Middle frontal gyrus (tissue), 1 donor: Measurements from ENCODE around the gene UBE2D4.
"Not testable (repeated sequence)": the region's sequence is repeated elsewhere in the genome, so short reads cannot be mapped to it uniquely, and the experiment has no call there.

Experiments
- DNase-seq: peaks from one replicate; pipeline ENCODE4 v3.0.0-alpha.2; 2015; ENCODE audit warnings: low spot score; ENCODE audit errors: extremely low spot score

The UBE2D4 gene

DNA sequence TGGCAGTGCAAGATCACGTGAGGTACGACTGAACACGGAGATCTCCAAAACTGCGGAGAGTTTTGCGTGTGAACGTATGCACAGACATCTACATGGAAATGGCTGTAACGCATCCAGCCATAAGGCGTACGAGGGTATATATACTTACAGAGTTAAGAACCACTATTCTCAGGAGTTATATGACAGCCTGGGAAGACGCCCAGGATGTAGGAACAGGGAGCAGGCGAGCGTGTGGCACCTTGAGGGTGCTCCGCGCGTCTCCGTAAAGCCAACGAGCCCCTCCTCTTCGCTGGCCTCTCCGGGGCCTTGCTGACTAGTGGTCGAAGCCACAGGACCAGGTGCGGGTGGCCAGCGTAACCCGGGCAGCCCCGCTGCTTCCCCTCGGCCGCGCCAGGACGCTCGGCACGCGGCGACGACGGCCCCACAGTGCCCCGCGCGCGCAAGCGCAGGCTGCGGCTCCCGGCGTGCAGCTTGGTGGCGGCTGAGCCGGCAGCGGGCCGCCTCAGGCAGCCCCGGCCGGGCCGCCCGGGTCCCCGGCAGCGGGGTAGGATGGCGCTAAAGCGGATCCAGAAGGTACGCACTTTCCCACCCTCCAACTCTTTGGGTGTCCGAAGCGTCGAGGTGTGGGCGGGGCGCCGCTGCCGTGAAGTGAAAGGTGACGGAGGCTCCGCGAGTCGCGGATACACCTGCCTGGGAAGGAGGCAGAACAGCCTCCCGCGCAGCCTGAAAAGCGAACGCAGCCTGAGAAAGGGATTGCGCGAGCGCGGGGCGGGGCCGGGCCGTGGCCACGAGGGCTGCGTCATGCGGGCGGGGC lies at the start of gene UBE2D4:
UBE2D4 (plus strand) TSS at position 453 of the 814 bp plus-strand sequence; CDS start at position 550, 97 bp downstream.
- peak; percentile 72 for DNase-seq

DNA sequence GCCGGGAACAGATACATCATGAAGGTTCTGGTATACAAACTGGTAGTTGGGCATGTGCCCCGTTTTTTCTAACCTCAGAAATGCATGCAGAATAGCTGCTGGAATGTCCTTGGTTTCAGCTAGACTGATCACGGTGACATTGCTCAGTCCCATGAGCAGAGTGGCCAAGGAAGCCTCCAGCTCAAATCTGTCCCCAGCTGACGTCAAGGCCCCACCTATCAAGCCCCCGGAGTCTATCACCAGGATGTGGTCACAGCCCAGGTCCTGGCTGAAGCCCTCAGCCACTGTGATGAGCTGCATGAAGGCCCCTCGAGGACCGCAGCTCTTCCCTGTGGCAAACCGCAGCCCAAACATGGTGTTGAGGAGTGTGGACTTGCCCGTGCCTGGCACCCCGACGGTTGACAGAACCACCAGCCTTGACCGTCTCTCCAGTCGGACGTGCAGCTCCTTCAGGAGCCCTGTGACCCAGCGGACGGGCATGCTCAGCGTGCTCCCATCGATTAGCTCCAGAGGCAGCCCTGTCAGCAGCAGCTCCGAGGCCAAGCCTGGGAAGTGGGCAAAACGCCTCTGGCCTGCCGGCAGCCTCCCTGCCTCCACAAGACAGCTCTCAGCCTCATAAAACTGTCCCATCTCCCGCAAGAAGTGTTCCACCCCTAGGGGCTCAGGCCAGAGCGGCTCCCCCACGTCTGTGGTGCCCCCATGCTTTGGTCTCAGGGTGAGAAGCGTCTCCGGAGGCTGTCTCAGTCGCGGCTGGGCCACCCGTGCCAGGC lies 49.1 kb upstream of the UBE2D4 start:
- no peak for DNase-seq

- no peak for DNase-seq
Observed at GRCh38 chr7:43877968-43878864, 48.0 kb upstream of the UBE2D4 start.

GRCh38 chr7:43878867-43879266 lies 47.4 kb upstream of the UBE2D4 start:
- DNase-seq, result no peak

DNA sequence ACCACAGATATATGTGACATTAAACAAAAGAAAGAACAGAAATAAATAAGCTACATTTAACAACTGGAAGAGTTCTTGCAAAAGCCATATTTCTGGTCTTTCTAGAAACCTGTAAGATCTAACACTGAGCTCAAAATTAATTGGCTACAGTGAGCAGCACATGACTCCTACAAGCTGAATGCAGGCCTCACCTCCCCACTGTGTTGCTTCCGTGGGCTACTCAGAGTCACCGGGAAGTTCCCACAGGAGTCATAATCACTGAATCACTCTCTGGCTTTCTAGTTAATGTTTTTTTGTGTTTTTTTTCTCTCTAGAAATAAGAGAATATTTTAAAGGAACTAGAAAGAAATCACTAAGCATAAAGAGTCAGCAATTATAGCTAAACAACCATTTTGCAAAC lies 46.8 kb upstream of the UBE2D4 start:
- no peak for DNase-seq

DNA sequence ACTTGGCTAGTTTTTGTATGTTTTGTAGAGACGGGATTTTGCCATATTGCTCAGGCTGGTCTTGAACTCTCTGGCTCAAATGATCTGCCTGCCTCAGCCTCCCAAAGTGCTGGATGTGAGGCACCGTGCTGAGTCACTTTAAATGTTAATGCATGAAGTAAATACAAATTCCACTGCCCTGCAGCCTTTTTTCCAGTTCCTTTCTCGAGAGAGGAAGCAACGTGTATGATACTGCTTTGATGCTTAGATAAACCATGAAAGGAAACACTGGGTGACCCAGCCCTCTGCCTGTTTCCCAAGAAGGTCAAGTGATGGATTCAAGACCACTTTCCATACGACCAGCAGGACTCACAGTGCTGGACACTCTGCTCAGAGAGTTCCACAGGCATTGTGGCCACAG lies 45.6 kb upstream of the UBE2D4 start:
- DNase-seq, result no peak

DNA sequence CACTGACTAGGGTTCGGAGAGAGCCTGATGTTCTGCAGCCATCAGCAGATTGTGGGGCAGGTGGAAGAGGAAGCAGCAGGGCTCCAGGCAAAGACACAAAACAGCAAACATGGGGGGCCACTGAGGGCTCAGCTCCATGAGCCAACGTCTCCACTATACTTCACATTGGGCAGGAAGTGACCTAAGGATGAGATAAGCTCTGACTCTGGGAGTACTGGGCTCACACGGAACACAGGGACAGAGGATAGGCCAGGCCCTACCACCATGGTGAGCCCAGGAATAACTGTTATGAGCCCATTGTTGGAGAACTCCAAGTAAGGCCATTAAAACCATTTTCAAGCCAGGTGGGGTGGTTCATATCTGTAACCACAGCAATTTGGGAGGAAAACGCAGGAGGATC lies 42.0 kb upstream of the UBE2D4 start:
- DNase-seq, result no peak

- no peak for DNase-seq
Observed at GRCh38 chr7:43884617-43885016, 41.6 kb upstream of the UBE2D4 start.

DNA sequence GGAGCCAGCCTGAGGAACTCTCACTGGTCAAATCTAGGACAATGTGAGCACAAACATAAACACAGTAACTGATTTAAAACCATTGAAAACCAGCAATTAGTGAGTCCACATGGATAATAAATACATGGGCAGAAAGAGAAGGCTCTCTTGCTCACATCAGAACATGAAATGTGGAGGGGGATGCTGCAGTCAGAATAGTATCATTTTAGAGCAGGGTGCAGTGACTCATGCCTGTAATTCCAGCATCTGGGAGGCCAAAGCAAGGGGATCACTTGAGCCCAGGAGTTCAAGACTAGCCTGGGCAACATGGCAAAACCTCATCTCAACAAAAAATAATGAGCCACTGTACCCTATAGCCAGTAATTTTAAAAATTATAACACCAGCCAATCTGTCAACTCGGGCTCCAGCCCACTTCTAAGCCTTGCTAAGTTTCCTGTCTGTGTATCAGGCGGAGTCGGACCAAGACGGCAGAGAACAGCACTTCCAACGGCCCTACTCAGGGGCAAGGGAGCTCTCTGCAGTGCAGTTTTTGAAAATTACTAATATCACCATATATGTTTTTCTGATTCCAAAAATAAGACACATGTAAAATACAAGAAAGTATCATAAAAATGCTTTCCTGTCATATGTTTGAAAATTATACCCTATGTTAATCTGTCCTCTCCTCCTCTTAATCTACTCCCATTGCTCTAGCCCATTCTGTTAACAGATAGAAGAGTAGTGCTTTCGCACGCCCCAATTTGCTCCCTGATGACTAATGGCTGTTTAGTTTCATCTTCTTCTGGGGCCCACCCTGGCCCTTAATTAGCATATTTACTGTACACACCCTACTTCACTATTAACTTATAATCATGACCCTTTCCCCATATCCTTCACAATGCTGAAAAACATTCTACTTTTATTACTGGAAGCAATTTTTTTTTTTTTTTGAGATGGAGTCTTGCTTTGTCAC lies 37.0 kb upstream of the UBE2D4 start:
- DNase-seq, result no peak

DNA sequence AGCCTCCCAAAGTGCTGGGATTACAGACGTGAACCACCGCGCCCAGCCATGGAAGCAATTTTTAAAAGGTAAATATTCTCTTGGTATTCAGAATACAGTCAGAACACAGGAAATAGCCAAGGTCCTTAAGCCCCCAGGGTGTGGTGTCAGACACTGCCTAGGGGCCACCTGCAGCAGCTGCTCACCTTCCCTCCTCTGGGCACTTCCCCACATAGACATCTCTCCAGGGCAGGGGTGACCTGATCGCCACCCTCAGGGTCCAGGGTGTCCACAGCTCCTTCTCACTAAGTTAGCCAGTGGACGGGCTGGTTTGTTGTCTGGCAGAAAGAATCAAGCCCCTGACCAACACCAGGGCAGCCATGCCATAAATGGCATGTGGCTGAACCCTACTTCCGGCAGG lies 35.8 kb upstream of the UBE2D4 start:
- DNase-seq, result no peak

DNA sequence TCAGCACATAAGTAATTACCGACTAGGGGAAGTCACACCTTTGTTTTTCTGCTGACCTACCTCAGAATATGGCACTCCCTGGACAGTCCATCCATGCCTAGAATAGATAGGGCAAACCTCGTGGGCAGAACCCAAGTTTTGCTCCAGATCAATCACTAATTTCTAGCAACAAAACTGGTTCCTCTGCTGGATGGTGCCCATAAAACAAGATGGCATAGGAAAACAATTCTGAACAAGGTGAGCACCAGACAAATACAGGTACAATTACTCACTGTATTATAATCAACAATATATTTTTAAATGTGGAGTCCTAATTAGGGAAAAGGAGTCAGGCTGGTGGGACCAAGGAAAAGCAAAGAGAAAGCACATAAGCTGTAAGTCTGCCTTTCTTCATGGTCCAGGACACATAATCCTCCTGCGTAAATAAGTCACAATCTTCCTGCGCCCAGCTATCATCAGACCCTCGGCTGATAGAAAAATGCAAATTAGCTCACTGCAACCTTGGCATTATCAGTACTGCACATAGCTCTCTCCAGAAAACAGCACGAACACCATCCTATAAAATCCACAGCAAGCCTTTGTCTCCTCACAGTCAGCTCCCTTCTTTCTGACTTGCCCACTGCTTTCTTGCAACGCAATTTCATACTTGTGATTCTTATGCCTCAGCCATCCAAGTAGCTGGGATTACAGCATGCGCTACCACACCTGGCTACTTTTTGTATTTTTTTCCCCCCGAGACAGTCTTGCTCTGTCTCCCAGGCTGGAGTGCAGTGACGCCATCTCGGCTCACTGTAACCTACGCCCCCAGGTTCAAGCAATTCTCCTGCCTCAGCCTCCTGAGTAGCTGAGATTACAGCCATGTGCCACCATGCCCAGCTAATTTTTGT lies 34.9 kb upstream of the UBE2D4 start:
- DNase-seq, result no peak

DNA sequence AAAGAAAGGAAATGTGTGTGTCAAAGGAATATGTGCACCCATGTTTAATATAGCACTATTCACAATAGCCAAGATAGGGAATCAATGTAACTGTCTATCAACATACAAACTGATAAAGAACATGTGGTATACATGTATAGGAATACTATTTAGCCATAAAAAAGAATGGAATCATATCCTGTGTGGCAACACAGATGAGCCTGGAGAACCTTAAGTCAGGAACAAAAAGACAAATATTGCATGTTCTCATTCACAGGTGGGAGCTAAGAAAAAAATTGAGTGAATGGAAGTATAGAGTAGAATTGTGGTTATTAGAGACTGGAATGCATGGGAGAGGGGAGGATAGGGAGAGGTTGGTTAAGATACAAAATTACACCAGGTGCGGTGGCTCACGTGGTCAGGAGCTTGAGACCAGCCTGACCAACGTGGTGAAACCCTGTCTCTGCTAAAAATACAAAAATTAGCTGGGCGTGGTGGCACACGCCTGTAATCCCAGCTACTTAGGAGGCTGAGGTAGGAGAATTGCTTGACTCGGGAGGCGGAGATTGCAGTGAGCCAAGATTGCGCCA lies 30.3 kb upstream of the UBE2D4 start:
- no peak for DNase-seq

- DNase-seq, result not testable (repeated sequence)
Observed at GRCh38 chr7:43898571-43898970, 27.7 kb upstream of the UBE2D4 start.

DNA sequence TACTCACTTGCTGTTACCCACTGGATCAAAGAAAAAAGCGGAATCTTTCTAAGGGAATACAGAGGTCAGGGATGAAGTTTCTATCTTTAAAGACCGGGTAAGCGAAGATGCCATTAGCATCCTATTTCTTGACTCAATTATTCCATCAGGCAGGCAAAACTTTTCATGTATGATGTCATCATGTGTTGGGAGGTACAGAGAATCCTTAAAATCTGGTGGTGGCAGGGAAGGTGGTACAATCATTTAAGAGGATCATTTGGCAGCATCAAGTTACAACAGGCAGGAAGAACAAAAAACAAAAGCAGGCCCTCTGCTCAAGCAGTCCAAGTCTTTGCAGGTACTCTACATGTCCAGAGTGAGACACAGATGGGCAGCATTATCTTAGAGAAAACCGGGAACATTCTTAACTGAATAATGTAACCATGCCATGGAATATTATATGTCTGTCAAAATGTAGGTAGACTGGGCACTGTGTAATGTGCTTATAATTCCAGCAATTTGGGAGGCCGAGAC lies 23.6 kb upstream of the UBE2D4 start:
- no peak for DNase-seq

- DNase-seq, result no peak
Observed at GRCh38 chr7:43904533-43905208, 21.6 kb upstream of the UBE2D4 start.

- no peak for DNase-seq
Observed at GRCh38 chr7:43905209-43905946, 20.9 kb upstream of the UBE2D4 start.

DNA sequence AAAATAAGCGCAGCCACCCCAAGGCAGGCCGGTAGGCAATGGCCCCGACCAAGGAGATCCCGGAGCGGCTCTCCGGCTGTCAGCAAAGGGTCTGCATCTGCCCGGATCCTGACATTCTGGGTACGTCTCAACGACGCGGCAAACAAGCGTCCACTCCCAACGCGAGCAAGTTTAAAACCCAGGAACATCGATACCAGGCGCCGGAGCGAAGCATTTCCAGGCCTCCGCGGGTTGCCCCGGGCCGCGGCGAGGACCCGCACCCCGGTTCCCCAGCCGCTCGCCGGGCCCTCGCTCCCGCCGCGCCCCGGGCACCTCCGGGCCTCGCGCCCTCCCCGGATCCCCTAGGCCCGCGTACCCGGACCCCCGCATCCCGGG lies 20.3 kb upstream of the UBE2D4 start:
- DNase-seq, result no peak
